DND-41 (cell line): ENCODE data around the gene CAMKMT.

Experiments used
- CTCF ChIP-seq: IDR thresholded peaks from 2 replicates; pipeline ENCODE4 v1.5.1; 2012; ENCODE audit warnings: borderline replicate concordance, low read length, moderate library complexity, mild to moderate bottlenecking; ENCODE audit not compliant: poor library complexity, severe bottlenecking; ENCODE audit errors: extremely low read depth
- EZH2 ChIP-seq: IDR thresholded peaks from 3 replicates; pipeline ENCODE4 v1.6.1; 2012; ENCODE audit warnings: borderline replicate concordance, low read depth, mild to moderate bottlenecking, moderate library complexity, low read length, inconsistent platforms; ENCODE audit not compliant: severe bottlenecking

- TF ChIP-seq CTCF (no peak), EZH2 (no peak)
Measured at GRCh38 chr2:44548221-44549098, 186.7 kb downstream of the CAMKMT start.
